Transverse colon (tissue), 4 donors: ENCODE measurements around the gene KRT1.

Source experiments
- CTCF ChIP-seq, 5 experiments: fragments of 200-600 bp in 3 of 5; fragments of 450-650 bp in 2 of 5; sonication (generic) in 3 of 5; IDR thresholded peaks; 1 replicate in 2 of 5; 2 replicates in 3 of 5; pipeline ENCODE4 v1.5.1; 2016 to 2017; ENCODE audit warnings: antibody characterized with exemption in 5 of 5, inconsistent platforms in 3 of 5, mild to moderate bottlenecking in 2 of 5, moderate library complexity in 1 of 5
- POLR2AphosphoS5 ChIP-seq, 3 donors: sonication (generic); formaldehyde crosslinking; IDR thresholded peaks; one replicate each; pipeline ENCODE4 v1.6.1; 2016; ENCODE audit warnings: antibody characterized with exemption in 3 of 3

- TF ChIP-seq CTCF (IDR thresholded peaks at IDR 0.05) (peak in 4 of 5 experiments; percentile 15 to 35 (median 23)), POLR2AphosphoS5 (IDR thresholded peaks at IDR 0.05) (no peak)
Observed at GRCh38 chr12:52667509-52667908, 12.7 kb downstream of the KRT1 start.
